Activated CD4-positive, alpha-beta T cell treated with anti-CD3 and anti-CD28 coated beads, Interleukin-10, Interleukin-2, amounts not matched to agents 100 ng/mL and 50 ng/mL, durations not matched to agents 16 hours and 8 hours (primary cell): Measurements from ENCODE around the gene KLHDC7A.

Source experiments
- DNase-seq: peaks from one replicate; pipeline ENCODE4 v3.0.0-alpha.2; 2020

KLHDC7A gene

GRCh38 chr1:18473195-18473815 lies 7.4 kb upstream of the KLHDC7A start:
- DNase-seq, result no peak

GRCh38 chr1:18474559-18475175 lies 6.1 kb upstream of the KLHDC7A start:
- DNase-seq, result no peak

GRCh38 chr1:18475234-18475905 lies 5.4 kb upstream of the KLHDC7A start:
- no peak for DNase-seq

DNA sequence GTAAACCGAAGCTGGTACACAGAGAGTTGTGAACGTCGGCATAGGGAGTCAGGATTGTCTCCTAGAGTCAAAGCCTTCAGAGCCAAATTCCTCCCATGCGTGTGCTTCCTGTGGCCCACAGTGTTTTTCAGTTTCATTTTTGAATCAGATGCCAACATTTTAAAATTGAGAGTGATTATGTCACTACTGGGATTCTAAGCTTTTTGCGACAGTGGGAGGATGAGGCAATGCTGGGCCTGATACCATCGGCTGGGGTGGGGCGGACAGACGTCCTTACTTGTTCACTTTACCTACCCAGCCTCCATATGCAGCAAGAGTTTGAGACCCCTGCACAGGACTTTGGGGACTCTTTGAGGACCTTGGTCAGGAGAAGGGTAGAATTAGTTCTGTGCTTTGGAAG lies 1.3 kb upstream of the KLHDC7A start:
- DNase-seq, result peak; percentile 4

DNA sequence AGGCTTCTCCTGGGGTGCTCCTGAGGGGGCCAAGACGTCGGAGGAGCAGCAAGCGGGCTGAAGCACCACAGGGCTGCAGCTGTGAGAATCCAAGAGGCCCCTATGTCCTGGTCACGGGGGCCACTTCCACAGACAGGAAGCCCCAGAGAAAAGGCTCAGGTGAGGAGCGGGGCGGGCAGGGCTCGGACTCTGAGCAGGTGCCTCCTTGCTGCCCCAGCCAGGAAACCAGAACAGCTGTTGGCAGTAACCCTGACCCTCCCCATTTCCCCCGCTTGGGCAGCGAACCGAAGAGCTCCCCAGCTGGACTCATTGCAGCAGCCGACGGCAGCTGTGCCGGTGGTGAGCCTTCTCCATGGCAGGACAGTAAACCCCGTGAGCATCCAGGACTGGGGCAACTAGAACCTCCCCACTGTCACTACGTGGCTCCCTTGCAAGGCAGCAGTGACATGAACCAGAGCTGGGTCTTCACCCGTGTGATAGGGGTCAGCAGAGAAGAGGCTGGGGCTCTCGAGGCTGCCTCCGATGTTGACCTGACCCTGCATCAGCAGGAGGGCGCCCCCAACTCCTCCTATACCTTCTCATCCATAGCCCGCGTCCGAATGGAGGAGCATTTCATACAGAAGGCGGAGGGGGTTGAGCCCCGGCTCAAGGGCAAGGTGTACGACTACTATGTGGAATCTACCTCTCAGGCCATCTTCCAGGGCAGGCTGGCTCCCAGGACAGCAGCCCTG lies 625 bp downstream of the KLHDC7A start:
- no peak for DNase-seq

GRCh38 chr1:18481921-18482701 lies 1.4 kb downstream of the KLHDC7A start:
- DNase-seq, result no peak

- no peak for DNase-seq
Measured at GRCh38 chr1:18482721-18483425, 2.1 kb downstream of the KLHDC7A start.

GRCh38 chr1:18484276-18484675 lies 3.5 kb downstream of the KLHDC7A start:
- no peak for DNase-seq

DNA sequence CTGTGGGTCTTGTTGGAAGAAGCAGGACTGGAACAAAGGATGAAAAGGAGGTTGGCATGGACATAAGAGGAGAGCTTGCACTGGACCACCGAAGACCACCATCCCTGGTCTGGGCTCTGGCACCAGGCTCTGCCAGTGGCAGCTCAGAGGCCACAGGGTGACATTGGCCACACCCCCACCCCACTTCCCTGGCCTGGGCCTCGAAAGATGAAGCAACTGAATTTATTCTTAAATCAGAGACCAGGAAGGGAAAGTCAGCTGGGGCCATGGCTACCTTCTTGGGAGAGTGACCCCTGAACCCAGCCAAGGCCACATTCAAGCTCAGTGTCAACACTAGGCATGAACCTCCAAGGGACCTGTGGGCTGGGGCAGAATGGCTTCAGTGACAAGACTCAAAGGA lies 4.0 kb downstream of the KLHDC7A start:
- no peak for DNase-seq

DNA sequence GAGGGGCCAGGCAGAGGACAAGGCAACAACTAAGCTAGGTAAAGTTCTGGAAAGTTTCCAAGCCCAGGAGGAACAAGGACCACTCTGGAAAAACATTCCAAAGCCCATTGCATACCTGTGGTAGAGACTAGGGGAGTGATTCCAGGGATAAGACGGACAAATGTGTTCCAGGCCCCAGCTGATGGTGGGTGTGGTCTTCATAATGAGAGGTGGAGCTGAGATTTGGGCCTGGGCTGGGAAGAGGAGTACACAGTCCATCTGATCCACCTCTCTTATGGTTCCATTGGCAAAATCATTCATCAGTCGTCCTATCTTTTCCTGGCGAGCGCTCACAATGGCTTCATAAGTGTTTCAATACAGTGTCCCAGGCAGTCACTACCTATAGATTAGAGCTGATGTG lies 4.5 kb downstream of the KLHDC7A start:
- DNase-seq, result no peak

- DNase-seq, result no peak
Measured at GRCh38 chr1:18486195-18486594, 5.5 kb downstream of the KLHDC7A start.

GRCh38 chr1:18489417-18490143 lies 8.8 kb downstream of the KLHDC7A start:
- DNase-seq, result no peak

GRCh38 chr1:18491168-18491567 lies 10.4 kb downstream of the KLHDC7A start:
- DNase-seq, result no peak

DNA sequence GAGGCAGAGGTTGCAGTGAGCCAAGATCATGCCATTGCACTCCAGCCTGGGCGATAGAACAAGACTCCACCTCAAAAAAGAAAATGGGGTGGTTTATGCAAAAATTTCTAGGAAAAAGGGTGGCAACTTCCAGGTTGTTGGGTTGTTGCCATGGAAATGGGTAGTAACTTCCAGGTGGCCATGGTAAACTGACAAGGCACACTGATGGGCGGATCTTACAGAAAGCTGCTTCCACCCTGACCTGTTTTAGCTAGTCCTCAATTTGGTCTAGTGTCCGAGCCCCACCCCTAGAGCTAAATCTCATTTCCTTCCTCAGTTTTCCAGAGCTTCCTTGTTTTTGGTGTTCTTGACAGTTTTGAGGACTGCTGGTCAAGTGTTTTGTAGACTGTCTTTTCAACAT lies 13.6 kb downstream of the KLHDC7A start:
- no peak for DNase-seq

DNA sequence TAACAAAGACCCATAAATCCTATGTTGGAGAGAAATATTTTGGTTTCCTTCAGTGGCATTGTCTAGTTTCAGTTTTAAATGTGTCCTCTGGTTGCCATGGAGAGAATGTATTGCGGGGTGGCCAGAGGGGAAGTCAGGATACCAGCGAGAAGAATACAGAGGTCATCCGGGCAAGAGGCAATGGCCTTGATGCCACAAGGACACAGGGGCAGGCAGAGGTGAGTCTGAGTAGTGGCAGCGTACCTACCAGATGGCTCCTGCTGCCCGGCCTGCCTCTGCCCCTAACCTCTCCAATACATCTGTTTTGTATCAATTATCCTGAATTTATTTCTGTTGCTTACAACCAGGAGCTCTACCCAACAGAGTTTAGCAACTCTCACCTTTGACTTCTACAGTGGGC lies 14.9 kb downstream of the KLHDC7A start:
- DNase-seq, result no peak

- no peak for DNase-seq
Measured at GRCh38 chr1:18496056-18496455, 15.3 kb downstream of the KLHDC7A start.

- no peak for DNase-seq
Measured at GRCh38 chr1:18496497-18497235, 15.9 kb downstream of the KLHDC7A start.

GRCh38 chr1:18501833-18502232 lies 21.1 kb downstream of the KLHDC7A start:
- DNase-seq, result no peak

DNA sequence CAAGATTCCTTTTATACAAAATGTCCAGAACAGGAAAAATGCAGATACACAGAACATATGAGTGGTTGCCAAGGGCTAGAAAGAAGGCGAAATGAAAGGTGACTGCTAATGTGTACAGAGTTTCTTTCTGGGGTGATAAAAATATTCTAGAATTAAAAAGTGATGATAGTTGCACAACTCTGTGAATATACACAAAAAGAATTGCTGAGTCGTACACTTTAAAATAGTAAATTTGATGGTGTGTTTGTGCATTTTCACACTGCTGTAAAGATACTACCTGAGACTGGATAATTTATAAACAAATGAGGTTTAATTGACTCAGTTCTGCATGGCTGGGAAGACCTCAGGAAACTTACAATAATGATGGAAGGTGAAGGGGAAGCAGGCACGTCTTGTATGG lies 23.9 kb downstream of the KLHDC7A start:
- DNase-seq, result no peak

DNA sequence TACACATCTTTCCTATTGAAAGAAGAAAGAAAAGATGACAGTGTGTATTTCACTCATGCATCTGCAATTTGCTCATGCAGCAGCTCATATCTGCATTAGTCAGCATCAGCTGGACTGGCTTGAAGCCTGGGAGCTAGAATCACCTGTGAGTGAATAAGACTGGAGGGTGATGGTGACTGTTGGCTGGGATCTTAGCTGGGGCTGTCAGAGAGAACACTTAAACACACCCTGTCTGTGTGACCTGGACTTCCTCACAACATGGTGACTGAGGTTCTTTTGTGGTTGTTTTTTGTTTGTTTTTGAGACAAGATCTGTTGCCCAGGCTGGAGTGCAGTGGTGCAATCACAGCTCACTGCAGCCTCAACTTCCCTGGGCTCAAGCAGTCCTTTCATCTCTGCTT lies 24.9 kb downstream of the KLHDC7A start:
- DNase-seq, result no peak

DNA sequence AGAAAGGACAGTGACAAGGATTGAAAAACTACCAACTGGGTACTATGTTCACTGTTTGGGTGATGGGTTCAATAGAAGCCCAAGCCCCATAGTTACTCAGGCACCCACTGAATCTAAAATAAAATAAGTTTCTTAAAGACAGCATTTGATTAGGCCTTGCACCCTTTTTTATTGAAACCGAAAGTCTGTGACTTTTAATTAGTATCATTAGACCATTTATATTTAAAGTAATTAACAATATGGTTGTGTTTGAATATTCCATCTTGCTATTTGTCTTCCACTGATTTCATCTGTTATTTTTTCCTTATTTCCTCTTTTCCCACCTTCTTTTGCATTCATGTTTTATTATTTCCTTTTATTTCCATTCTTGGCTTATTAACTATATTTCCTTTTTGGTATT lies 27.4 kb downstream of the KLHDC7A start:
- no peak for DNase-seq
